Epidermal melanocyte (primary cell): Measurements from ENCODE around the gene FTCD.

Experiments
- DNase-seq: peaks from one replicate; pipeline ENCODE4 v3.0.0; 2011; ENCODE audit warnings: low spot score; ENCODE audit not compliant: insufficient read length

Gene FTCD

DNA sequence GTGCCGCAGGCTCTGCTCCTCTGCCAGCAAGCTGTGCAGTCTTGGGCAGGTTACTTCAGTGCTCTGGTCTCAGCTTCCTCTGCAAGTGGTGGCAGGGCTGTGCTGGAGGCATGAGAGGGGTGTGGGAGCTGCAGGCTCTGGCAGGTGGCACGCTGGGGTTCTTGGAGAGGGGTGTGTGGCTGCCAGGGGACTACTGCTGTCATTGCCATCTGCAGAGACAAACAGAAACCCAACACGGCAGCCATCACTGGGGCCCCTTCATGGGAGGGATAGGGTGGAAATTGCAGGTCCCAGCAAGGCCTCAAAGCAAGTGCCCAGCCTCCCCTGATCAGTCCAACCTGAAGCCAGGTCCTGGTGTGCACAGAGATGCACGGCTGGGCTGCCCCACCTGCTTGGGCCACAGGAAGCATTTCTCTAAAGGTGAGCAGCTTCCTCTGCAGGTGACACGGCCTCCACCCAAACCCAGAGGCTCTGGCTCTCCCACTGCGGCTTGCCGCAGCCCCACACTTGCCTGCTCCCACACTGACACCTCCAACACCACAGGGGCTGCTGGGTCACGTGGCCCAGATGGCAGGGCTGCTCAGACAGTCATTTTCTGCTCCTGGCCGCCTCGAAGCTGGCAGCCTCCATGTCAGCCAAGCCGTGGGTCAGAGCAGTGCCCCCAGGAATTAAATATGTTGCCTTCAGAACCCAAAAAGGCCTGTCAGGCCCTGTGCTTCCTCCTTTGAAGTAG, 61.5 kb downstream of the FTCD start:
- DNase-seq, result no peak

DNA sequence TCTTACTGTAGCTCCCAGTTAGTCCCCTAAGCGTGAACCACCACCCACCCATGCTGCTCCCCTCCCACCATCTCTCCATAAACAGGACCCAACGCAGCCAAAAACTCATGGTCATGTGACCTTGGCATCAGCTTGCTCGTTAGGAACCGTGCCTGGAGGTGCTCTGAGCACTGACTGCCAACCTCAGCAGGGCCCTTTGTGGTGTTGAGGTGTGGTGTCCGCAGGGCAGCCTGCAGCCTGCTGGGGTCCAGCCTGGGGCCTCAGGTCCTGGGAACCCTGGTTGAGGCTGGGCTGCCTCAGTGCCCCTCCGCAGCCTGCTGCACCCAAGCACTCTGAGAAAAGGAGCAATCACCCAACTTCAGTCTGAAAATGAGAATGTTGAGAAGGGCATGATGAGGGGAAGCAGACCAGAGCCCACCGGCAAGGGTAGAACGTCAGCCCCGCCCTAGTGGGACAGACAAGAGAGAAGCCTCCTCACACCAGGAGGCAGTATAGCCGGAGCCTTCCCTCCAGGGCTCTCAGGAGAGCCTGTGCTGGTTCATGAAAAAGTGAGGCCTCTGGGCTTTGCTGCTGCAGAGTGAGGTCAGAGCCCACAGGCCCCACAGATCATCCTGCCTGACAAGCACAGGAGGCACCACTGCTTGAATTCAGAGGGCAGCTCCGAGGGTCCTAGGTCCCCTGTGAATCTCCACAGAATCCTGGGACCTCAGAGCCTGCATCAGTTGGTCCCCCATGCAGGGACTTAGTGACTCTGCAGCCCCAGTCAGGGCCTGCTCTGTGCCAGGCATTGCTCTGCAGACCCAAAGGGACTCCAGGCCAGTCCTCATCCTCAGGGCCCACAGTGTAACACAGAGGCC, 62.3 kb downstream of the FTCD start:
- DNase-seq, result no peak

DNA sequence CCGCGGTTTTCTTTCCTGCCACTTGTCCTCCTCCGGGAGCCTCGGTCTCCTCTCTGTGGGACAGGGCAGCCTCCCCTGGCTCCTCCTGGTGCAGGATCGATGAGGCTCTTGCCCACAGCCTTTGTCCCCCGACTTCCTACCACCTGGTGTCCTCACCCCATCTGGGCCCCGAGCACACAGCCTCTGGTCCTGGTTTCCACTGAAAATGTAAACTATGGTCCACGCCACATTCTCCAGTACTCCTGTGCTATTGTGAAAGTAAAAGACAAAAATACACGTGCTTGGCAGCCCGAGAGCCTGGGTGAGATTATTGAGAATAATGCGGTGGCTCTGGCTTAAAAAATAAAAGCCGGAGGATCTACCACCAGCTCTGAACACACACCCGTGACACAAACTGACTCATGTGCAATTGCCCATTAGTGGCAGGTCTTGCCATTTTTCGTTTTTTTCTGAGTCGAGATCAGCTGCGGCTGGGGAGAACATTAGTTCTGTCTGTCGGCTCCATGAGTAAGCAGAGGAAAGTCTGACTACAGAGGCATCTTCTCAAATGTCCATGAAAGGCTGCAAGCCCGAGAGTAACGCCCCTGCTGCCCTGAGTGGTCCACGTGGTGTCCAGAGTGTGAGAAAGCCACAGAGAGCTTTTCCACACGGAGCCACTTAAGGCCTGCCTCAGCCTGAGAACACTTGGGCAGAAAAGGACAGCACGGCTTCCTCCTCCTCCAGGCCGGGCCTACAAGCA, 63.2 kb downstream of the FTCD start:
- peak; percentile 78 for DNase-seq

DNA sequence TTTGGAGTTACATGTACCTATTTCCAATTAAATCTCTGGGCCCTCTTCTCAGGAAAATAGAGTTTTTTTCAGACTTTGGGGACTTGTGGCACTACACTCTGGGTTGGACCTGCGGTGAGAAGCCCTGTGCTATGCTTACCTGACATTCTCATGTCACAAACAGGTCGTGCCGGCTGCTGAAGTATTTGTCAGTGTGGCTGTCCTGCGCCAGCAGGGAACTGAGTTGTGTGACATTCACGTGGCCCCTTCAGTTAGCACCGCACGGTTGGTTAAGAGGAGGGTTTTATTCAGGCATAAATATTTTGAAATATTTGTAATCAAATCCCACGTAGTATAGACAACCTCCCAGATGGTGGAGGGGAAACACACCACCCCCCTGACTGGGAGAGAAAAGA, 63.8 kb downstream of the FTCD start:
- no peak for DNase-seq

DNA sequence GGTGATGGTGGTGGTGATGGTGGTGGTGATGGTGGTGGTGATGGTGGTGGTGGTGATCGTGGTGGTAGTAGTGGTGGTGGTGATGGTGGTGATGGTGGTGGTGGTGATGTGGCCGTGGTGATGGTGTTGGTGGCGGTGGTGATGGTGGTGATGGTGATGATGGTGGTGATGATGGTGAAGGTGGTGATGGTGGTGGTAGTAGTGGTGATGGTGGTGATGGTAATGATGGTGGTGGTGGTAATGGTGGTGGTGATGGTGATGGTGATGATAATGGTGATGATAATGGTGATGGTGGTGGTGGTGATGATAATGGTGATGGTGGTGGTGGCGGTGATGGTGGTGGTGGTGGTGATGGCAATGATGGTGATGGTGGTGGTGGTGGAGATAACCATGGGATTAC, 64.3 kb downstream of the FTCD start:
- no peak for DNase-seq

DNA sequence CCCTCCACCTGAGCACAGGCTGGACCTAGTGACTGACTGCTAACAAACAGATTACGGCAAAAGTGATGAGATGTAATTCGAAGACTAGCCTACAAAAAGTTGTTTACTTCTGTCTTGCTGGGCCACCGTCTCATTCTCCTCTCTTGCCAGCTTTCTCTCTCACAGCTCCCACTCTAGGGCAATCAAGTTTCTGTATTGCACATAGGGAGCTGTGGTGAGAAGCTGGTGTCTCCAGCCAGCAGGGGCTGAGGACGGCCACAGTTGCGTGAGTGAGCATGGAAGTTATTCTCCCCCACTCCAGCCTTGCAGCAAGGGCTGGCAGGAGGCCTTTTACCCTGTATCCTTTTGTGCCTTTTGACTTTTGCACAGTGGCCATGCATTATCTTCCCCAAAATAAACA, 66.1 kb downstream of the FTCD start:
- no peak for DNase-seq

DNA sequence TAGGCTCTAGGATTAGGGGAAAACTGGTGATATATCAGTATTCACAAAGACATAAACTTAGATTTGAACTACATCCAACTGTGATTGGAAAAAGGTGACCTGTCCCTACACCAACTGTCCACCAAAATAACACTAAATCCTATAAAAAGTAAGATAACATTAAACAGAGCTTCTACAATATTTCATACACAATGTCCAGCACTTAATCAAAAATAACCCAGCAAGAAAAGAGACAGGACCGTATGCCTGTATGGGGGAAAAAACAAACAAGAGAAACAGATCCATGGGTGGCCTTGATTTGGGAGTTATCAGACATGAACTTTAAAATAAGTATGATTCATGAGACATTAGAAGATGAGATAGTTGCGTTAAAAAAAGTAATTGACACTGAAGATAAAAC, 67.2 kb downstream of the FTCD start:
- DNase-seq, result no peak

DNA sequence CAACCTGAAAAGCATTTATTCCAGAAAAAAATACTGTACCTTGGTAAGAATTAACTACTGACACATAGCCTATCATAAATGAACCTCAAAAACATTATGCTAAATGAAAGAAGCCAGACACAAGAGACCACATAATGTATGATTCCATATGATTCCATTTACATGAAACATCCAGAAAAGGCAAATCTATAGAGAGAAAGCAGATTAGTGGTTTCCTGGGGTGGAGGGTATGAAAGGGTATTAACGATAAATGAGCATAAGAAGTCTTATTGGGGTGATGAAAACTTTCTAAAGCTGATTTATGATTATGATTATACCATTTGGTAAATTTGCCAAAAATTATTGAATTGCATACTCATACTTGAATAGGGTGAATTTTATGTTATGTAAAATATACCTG, 67.7 kb downstream of the FTCD start:
- no peak for DNase-seq
